ENCODE measurements around the gene GYG2.
A peak's percentile ranks its signal among the peaks of the same experiment; 100 is the strongest.
"Not testable (repeated sequence)": the region's sequence is repeated elsewhere in the genome, so short reads cannot be mapped to it uniquely, and the experiment has no call there.

The GYG2 gene

GRCh38 chrX:2913118-2913517 lies 84.4 kb downstream of the GYG2 start:
- H3K36me3 ChIP-seq (ENCODE audit: low read depth), result no peaks in the 10 kb centered on the region
- H3K9me3 ChIP-seq (ENCODE audit: severe bottlenecking), result no peaks in the 10 kb centered on the region
- ATAC-seq (ENCODE audit: low read depth), result no peak
- TF ChIP-seq CTCF (IDR thresholded peaks at IDR 0.05; ENCODE audit: poor library complexity, severe bottlenecking), result peak; percentile 11
- DNase-seq (ENCODE audit: low spot score), result no peak
- no peak overlapping the region for H3K27ac ChIP-seq (ENCODE audit: poor library complexity, severe bottlenecking)
- no peaks in the 10 kb centered on the region for H3K4me1 ChIP-seq (ENCODE audit: insufficient read depth, poor library complexity, severe bottlenecking)
- no peak overlapping the region for H3K4me3 ChIP-seq (ENCODE audit: severe bottlenecking)
- H3K27me3 ChIP-seq (ENCODE audit: insufficient read depth, poor library complexity, severe bottlenecking), result no peaks in the 10 kb centered on the region

GRCh38 chrX:2917767-2918166 lies 89.0 kb downstream of the GYG2 start:
- no peak for ATAC-seq (ENCODE audit: low read depth)
- no peak overlapping the region for H3K27ac ChIP-seq (ENCODE audit: poor library complexity, severe bottlenecking)

GRCh38 chrX:2921193-2921592 lies 92.5 kb downstream of the GYG2 start:
- Histone ChIP-seq H3K27me3 (ENCODE audit: insufficient read depth, poor library complexity, severe bottlenecking) (no peaks in the 10 kb centered on the region), H3K9me3 (ENCODE audit: severe bottlenecking) (no peaks in the 10 kb centered on the region), H3K27ac (ENCODE audit: poor library complexity, severe bottlenecking) (no peak overlapping the region), H3K36me3 (ENCODE audit: low read depth) (no peaks in the 10 kb centered on the region), H3K4me1 (ENCODE audit: insufficient read depth, poor library complexity, severe bottlenecking) (no peaks in the 10 kb centered on the region), H3K4me3 (ENCODE audit: severe bottlenecking) (no peak overlapping the region)
- no peak for DNase-seq (ENCODE audit: low spot score)
- ATAC-seq (ENCODE audit: low read depth), result no peak
- TF ChIP-seq CTCF (IDR thresholded peaks at IDR 0.05; ENCODE audit: poor library complexity, severe bottlenecking), result no peak

More at GRCh38 chrX:2917767-2918166, 89.0 kb downstream of the GYG2 start:
- no peak for TF ChIP-seq CTCF (IDR thresholded peaks at IDR 0.05; ENCODE audit: poor library complexity, severe bottlenecking)
- DNase-seq (ENCODE audit: low spot score), result no peak
- Histone ChIP-seq H3K9me3 (ENCODE audit: severe bottlenecking) (no peaks in the 10 kb centered on the region), H3K36me3 (ENCODE audit: low read depth) (no peaks in the 10 kb centered on the region), H3K4me3 (ENCODE audit: severe bottlenecking) (no peak overlapping the region), H3K4me1 (ENCODE audit: insufficient read depth, poor library complexity, severe bottlenecking) (no peaks in the 10 kb centered on the region), H3K27me3 (ENCODE audit: insufficient read depth, poor library complexity, severe bottlenecking) (no peaks in the 10 kb centered on the region)

GRCh38 chrX:2921750-2922149 lies 93.0 kb downstream of the GYG2 start:
- no peak overlapping the region for H3K4me3 ChIP-seq (ENCODE audit: severe bottlenecking)
- ATAC-seq (ENCODE audit: low read depth) (no peak), DNase-seq (ENCODE audit: low spot score) (no peak)
- TF ChIP-seq CTCF (IDR thresholded peaks at IDR 0.05; ENCODE audit: poor library complexity, severe bottlenecking), result no peak
- no peaks in the 10 kb centered on the region for H3K4me1 ChIP-seq (ENCODE audit: insufficient read depth, poor library complexity, severe bottlenecking)
- no peaks in the 10 kb centered on the region for H3K27me3 ChIP-seq (ENCODE audit: insufficient read depth, poor library complexity, severe bottlenecking)
- H3K36me3 ChIP-seq (ENCODE audit: low read depth), result no peaks in the 10 kb centered on the region
- no peak overlapping the region for H3K27ac ChIP-seq (ENCODE audit: poor library complexity, severe bottlenecking)
- H3K9me3 ChIP-seq (ENCODE audit: severe bottlenecking), result no peaks in the 10 kb centered on the region

- Histone ChIP-seq H3K4me3 (ENCODE audit: severe bottlenecking) (no peak overlapping the region), H3K27me3 (ENCODE audit: insufficient read depth, poor library complexity, severe bottlenecking) (no peaks in the 10 kb centered on the region), H3K36me3 (ENCODE audit: low read depth) (no peaks in the 10 kb centered on the region), H3K9me3 (ENCODE audit: severe bottlenecking) (no peaks in the 10 kb centered on the region), H3K27ac (ENCODE audit: poor library complexity, severe bottlenecking) (no peak overlapping the region), H3K4me1 (ENCODE audit: insufficient read depth, poor library complexity, severe bottlenecking) (no peaks in the 10 kb centered on the region)
- TF ChIP-seq CTCF (IDR thresholded peaks at IDR 0.05; ENCODE audit: poor library complexity, severe bottlenecking), result no peak
- no peak for DNase-seq (ENCODE audit: low spot score)
- no peak for ATAC-seq (ENCODE audit: low read depth)
Observed at GRCh38 chrX:2924151-2924550, 95.4 kb downstream of the GYG2 start.

- not testable (repeated sequence) for DNase-seq (ENCODE audit: low spot score); H3K4me1 ChIP-seq (ENCODE audit: insufficient read depth, poor library complexity, severe bottlenecking); H3K27me3 ChIP-seq (ENCODE audit: insufficient read depth, poor library complexity, severe bottlenecking); H3K27ac ChIP-seq (ENCODE audit: poor library complexity, severe bottlenecking); H3K4me3 ChIP-seq (ENCODE audit: severe bottlenecking); ATAC-seq (ENCODE audit: low read depth); H3K9me3 ChIP-seq (ENCODE audit: severe bottlenecking); H3K36me3 ChIP-seq (ENCODE audit: low read depth)
Observed at GRCh38 chrX:2926255-2926654, 97.5 kb downstream of the GYG2 start.
